Fibroblast of the conjunctiva (primary cell): ENCODE data around the gene NRROS.

Experiments used
- DNase-seq: peaks from one replicate; pipeline ENCODE4 v3.0.0-alpha.2; 2010; ENCODE audit warnings: low read depth

The NRROS gene

DNA sequence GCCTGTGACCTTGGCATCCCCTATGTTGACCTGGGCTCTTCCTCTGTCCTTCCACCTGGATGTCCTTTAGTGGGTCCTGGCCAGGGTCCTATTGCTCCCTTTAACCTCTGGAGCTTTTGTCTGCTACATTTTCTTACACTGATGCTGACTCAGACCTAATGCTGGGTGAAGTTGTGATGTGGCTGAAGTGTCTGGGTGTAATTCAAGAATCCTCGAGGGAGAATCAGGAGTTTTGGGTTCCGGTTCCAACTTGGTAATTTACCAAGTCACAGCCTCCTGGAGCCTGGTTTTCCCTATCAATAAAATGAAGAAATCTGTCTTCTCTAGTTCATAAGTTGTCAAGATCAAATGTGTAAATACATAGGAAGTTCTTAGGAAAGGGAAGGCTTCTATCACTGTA is 46.9 kb downstream of the NRROS start:
- DNase-seq: no peak

DNA sequence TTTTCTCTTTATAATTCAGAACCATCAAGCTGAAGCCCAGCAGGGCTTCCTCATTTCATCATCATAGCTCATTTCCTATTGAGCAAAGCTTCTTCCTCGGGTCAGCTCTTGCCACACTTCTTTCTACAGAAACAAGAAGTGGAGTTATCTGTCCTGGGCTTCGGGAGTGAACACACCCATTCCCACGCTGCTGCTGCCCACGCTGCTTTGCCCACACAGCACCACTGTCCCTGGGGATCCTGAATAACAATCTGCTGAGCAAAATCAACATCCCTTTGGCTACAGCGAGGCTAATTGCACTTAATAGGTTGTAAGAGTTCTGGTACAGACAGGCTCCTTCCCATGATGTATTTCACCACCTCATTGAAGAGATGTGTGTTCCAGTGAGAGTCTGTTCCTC is 48.9 kb downstream of the NRROS start:
- DNase-seq: peak; percentile 60

DNA sequence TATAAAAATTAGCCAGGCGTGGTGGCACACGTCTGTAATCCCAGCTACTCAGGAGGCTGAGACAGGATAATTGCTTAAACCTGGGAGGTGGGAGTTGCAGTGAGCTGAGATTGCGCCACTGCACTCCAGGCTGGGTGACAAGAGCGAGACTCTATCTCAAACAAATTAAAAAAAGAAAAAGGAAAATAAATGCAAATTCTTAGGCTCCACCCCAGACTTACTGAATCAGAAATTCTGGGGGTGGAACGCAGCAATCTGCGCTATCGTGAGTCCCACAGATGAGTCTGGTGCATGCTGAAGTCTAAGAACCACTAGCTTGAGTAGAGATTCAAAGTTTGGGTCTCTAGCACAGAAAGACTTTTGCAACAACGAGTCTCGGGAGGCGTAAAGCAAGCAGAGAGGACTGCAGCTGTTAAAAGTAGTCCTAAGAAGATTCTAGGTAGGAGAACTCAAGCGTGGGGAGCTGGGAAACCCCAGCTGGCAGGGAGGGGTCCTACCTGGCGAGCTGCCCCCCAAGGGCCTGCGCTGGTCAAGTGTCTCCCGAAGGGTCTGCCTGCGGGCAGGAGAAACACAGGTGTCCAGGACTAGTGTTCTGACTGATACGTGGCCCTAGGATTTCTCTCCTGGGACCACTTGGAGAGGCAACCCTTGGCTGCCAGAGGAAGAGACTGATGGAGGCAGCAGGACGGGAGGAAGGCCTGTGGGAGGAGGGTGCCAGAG is 50.6 kb downstream of the NRROS start:
- no peak for DNase-seq

DNA sequence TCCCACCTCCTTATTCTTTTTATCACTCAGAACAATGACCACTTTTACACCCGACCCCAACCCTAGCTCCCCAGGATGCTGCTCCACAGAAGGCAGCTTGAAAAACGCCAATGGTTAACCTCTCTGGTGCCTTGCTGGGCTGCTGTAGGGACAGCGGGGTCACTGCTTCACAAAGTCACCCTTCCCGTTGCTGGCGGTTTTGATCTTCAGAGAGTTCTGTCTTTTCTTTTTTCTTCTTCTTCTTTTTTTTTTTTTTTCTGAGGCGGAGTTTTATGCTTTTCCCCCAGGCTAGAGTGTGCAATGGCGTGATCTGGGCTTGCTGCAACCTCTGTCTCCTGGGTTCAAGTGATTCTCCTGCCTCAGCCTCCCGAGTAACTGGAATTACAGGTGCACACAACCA is 51.9 kb downstream of the NRROS start:
- no peak for DNase-seq

DNA sequence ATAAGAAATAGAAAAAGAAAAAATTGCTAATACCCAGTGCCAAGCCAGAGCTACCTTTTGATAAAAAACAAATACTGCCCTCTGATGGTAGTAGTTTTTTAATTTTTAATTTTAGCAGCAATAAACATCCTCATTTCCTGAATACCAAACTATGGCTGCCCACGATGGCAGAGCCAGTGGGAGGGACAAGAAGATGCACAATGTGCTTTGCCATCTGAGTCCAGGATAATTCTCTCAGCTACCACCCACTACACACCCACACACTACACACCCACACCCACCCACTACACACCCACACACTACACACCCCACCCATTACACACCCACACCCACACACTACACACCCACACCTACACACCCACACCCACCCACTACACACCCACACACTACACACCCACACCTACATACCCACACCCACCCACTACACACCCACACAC is 54.7 kb downstream of the NRROS start:
- no peak for DNase-seq

DNA sequence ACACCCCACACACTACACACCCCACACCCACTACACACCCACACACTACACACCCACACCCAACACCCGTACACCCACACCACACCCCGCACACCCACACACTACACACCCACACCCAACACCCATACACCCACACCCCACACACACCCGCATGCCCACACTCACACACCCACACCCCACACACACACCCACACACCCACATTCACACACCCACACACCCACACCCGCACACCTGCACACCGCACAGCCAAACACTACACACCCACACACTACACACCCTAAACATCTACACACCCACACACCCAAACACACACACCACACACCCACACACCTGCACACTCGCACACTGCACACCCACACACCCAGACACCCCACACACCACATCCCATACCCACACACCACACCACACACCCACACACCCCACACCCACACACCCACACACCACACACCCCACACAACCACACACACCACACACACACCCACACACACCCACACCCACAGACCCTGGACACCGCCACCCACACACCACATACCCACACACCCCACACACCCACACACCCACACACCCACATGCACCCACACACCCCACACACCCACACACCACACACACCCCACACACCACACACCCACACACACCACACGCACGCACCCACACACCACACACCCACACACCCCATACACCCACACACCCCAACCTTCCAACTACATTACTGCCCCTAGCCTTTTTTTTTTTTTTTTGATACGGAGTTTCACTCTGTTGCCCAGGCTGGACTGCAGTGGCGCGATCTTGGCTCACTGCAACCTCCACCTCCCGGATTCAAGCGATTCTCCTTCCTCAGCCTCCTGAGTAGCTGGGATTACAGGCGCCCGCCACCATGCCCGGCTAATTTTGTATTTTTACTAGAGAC is 55.7 kb downstream of the NRROS start:
- DNase-seq: no peak

DNA sequence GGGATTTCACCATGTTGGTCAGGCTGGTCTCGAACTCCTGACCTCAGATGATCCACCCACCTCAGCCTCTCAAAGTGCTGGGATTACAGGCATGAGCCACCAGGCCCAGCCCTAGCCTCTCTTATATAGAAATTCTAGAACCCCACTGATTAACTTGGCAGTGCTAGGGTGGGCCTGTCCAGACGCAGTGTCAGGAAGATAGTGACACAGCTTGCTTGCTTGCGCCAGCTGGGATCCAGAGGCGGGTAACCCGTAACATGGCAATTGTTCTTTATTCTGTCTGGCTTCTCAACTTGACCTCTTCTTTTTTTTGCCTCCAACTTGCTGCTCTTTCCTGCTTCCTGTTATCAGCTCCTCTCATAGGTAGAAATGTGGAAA is 56.3 kb downstream of the NRROS start:
- no peak for DNase-seq

DNA sequence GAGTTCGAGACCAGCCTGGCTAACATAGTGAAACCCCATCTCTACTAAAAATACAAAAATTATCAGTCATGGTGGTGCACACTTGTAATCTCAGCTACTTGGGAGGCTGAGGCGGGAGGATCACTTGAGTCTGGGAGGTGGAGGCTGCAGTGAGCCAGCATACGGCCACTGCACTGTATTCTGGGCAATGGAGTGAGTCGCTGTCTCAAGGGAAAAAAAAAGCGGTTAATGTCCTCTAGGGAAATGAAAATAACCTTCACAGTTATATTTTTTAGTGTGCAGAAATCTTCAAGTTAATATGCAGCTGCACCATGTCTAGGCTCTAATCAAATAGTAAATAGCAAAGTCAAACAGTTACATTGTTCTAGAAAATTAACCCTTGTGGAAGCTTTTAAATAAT is 57.8 kb downstream of the NRROS start:
- DNase-seq: no peak

DNA sequence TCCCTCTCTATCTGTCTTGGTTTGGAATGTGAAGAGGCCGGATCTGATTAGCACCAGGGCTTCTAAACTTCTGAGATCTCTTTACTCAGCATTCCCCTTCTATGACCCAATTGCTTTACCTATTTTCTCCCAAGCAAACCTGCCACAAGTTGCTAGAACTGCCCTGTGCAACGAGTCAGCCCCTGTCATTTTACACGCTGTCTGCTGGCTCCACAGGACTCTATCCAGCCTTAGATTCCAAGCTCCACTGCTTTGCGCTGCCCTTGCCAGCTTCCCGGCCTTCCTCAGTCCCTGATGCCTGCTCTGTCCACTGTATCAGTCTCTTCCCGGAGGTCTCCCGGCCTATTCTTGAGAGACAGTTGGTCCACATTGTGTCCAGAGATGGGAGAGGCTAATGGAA is 60.3 kb downstream of the NRROS start:
- no peak for DNase-seq

DNA sequence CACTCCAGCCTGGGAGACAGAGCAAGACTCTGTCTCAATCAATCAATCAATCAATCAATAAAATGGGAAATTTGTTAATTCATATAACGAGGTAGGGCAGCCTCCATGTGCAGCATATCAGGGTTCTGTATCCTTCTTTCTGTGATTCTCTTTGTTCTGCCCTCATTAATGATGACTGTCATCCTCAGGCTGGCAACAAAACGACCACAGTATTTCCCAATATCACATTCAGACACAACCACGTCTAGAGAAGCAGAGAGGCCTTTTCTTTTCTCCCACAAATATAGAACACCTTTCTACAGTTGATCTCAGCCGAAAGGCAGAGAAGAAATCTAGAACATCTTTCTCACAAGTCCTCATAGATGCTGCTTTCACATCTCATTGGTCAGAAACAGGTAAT is 61.3 kb downstream of the NRROS start:
- DNase-seq: no peak

DNA sequence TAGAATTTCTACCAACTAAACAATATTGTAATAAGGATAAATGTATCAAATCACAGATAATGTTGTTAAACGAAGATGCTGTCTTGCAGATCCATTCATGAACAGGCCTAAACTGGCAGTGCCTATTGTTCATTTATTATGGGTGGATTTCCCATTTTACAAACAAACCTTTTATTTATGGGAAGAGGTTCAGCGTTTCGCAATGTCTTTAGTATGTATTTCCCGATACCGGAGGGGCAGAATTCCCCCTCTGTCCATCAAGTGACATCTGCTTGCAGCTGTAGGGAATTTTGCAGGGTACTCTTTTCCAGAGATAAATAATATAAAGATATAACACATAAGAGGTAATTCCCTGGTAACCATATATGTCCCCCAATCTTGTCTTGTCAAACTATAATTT is 66.8 kb downstream of the NRROS start:
- no peak for DNase-seq

DNA sequence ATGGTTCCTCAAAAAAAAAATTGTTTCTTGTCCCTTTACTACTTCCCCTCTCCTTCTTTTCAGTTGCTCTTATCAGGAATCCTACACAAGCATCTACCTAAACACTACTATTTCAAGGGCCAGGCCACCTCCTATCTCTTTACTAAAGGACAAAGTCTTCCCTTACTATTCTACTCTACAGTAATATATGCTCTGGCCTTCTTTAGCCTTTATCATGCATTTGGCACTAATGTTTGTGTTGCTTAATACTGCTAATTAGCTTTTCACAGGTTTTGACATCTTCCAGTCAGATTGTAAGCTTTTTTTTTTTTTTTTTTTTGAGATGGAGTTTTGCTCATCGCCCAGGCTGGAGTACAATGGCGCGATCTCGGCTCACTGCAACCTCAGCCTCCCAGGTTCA is 67.2 kb downstream of the NRROS start:
- DNase-seq: no peak

DNA sequence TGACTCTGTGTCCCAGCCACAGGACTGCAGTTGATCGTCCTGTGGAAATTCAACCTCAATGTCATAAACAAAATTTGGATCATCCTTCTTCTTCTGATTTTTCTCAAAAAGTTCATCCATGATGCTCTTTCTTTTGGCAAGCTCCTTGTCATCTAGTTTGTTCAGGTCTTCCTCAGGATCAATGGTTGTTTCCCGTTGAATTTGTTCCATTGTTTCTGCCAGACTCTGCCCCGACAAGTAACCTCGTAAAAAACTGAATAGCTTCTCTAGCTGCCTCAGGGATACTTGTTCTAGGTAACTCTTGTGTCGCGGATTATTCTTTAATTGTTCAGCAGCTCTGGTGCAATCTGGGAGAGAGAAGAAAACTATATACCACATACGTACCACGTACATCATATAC is 68.1 kb downstream of the NRROS start:
- no peak for DNase-seq

DNA sequence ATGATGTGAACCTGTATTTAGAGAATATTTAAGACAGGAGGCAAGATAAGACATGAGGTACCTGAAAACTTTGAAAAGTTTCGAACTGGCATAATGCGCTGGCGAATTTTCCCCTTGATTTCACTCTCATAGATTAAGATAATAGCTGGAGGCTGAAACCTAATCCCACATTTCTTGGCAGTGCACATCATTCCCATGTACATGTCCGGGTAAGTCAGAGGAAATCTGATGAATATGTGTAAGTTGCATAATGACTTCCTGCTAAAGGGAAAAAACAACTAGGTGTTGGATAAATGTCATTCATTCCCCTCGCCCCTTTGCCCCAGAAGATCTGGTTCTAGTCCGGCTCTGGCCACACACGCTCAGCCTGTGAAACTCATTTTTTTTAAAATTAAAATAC is 69.0 kb downstream of the NRROS start:
- DNase-seq: no peak
